HG03342 (cell line): ENCODE measurements around the gene HAGHL.

Experiments used
- ATAC-seq: cut with Tn5 transposase; IDR thresholded peaks from one replicate; pipeline ENCODE4 v1.9.1; 2021; ENCODE audit warnings: mild to moderate bottlenecking, moderate library complexity; ENCODE audit not compliant: unreplicated experiment

Gene HAGHL

GRCh38 chr16:726438-727290 lies at the start of gene HAGHL, which contains the start of gene CCDC78:
Gene HAGHL (plus strand): TSS chr16:727106. CDS start chr16:727510, 404 bp downstream.
Gene CCDC78 (minus strand): TSS chr16:726443. CDS start chr16:726367, 76 bp downstream.
- no peak for ATAC-seq

- no peak for ATAC-seq
Measured at GRCh38 chr16:677316-678190, 49.4 kb upstream of the HAGHL start.

GRCh38 chr16:678209-678857 lies 48.6 kb upstream of the HAGHL start:
- ATAC-seq: no peak

GRCh38 chr16:678858-679813 lies 47.8 kb upstream of the HAGHL start:
- no peak for ATAC-seq

- ATAC-seq: peak; percentile 31
Measured at GRCh38 chr16:679814-680624, 46.9 kb upstream of the HAGHL start, which contains the start of gene STUB1. Gene STUB1 (plus strand): TSS chr16:680410. CDS start chr16:680526, 116 bp downstream.

- ATAC-seq: no peak
Measured at GRCh38 chr16:680625-680945, 46.3 kb upstream of the HAGHL start.

GRCh38 chr16:680967-681745 lies 45.8 kb upstream of the HAGHL start:
- ATAC-seq: no peak

- no peak for ATAC-seq
Measured at GRCh38 chr16:681746-682427, 45.0 kb upstream of the HAGHL start.

- ATAC-seq: no peak
Measured at GRCh38 chr16:682493-683395, 44.2 kb upstream of the HAGHL start.

- ATAC-seq: no peak
Measured at GRCh38 chr16:683396-684070, 43.4 kb upstream of the HAGHL start.

- peak; percentile 61 for ATAC-seq
Measured at GRCh38 chr16:684071-684794, 42.7 kb upstream of the HAGHL start, which contains the start of gene JMJD8. Gene JMJD8 (minus strand): TSS chr16:684334. CDS start chr16:684319, 15 bp downstream.

GRCh38 chr16:684961-685696 lies 41.8 kb upstream of the HAGHL start:
- no peak for ATAC-seq

- ATAC-seq: no peak
Measured at GRCh38 chr16:685967-686366, 40.9 kb upstream of the HAGHL start.

- no peak for ATAC-seq
Measured at GRCh38 chr16:686459-687260, 40.2 kb upstream of the HAGHL start.
